IMR-90 (cell line): ENCODE results near the gene FAIM2.

ENCODE experiments used
- CTCF ChIP-seq: conservative IDR thresholded peaks from 2 replicates; pipeline ENCODE4 v1.5.1; 2012; ENCODE audit warnings: mild to moderate bottlenecking, low read depth, low read length, improper control_type of control experiment
- MAFK ChIP-seq: IDR thresholded peaks from 2 replicates; pipeline ENCODE4 v1.6.1; 2012; ENCODE audit warnings: low read depth, low read length, improper control_type of control experiment

GRCh38 chr12:49843411-49843810 lies 60.3 kb downstream of the FAIM2 start:
- TF ChIP-seq CTCF = no peak
- TF ChIP-seq MAFK = no peak
